Right ventricle myocardium superior (tissue), 1 donor: ENCODE data around the gene EIF3B. TPM values are rescaled to one million over a fixed set of nuclear protein-coding genes. Genes with fewer than 3 reads are reported as not detected.
A peak's percentile ranks its signal among the peaks of the same experiment; 100 is the strongest.
"Not testable (repeated sequence)": the region's sequence is repeated elsewhere in the genome, so short reads cannot be mapped to it uniquely, and the experiment has no call there.

Experiments used
- ATAC-seq: fragments of 200-7000 bp; cut with Tn5 transposase; one replicate; pipeline ENCODE4 v1.9.1; 2020; ENCODE audit warnings: mild to moderate bottlenecking; ENCODE audit not compliant: poor library complexity
- DNase-seq: peaks from one replicate; pipeline ENCODE4 v3.0.0-alpha.2; 2020
- intact Hi-C: fragments of 100-400 bp; cut with DNase I; formaldehyde crosslinking; loops from one replicate; pipeline ENCODE4 v1.11.2; 2022
- total RNA-seq: library from RNA; stranded (reverse); fragmentation: NEBNext Ultra II Directional; extraction: Animal tissue kit (Norgen Biotek cat#: 25700); gene quantifications from one replicate; pipeline ENCODE4 v1.2.1, GENCODE V29; 2021
- donor health status: DM: no; HTN: yes; CAD: no; lungs with severe emphysema.

Gene EIF3B
- total RNA-seq, 1 donor from 2014 or later: 68.0 TPM

DNA sequence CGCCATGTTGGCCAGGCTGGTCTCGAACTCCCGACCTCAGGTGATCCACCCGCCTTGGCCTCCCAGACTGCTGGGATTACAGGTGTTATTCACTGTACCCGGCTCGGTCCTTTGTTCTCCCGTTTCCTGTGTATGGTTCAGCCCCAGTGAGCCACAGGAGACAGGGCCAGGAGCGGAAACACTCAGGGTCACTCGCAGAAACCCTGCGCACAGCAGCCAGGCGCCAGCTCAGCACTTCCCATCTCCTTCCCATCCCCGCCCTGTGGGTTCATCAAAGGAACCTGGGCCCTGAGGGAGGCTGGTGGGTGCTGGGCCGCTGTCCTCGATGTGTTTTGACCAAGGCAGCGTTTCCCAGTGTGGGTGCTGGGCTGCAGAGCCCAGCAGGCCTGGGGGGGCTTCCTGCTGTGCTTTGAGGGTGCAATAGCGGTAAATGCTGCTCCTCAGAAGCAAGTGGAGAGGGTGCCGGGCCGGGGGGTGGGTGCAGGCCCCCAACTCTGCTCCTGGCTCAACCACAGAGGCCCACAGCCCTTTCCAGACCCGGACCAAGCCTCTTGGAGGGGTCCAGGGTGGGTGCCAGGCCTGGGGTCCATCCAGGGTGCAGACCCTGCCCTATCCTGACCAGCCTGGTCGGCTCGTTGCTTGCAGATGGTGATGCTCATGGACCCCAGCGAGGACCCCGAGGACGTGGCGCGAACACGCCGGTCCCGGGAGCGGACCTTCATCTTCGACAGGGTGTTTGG is 33.4 kb downstream of the EIF3B start:
- peak; percentile 42 for ATAC-seq
- intact Hi-C loops: no loop called here
- DNase-seq: peak; percentile 68

DNA sequence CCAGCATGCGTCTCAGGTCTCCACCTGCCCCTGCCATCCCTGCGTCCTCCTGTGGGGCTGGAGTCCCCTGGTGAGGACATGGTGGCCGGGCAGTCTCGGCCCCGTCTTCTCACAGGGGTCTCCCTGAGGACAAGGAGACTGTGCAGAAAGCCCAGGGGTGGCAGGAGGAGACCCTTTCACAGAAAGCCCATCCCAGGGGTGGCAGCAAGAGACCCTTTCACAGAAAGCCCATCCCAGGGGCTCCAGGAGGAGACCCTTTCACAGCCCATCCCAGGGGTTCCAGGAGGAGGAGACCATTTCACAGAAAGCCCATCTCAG is 34.0 kb downstream of the EIF3B start:
- ATAC-seq: no peak
- intact Hi-C loops: no loop called here
- no peak for DNase-seq

DNA sequence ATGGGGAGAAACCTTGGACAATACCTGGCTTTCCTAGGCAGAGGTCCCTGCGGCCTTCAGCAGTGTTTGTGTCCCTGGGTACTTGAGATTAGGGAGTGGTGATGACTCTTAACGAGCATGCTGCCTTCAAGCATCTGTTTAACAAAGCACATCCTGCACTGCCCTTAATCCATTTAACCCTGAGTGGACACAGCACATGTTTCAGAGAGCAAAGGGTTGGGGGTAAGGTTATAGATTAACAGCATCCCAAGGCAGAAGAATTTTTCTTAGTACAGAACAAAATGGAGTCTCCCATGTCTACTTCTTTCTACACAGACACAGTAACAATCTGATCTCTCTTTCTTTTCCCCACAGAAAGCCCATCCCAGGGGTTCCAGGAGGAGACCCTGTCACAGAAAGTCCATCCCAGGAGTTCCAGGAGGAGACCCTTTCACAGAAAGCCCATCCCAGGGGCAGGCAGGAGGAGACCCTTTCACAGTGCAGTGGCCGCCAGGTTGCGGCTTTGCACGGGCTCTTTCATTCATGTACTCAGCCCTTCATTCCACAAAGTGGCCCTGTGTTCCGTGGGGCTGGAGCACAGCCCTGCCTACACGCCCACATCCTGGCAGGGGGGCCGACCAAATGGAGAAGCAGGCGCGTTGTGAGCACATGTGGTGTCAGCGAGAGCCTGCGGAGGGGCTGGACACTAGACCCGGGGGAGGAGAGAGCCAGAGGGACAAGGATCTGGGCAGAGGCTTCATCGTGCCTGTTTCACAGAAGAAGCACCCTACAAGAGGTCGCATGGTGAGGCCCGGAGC is 35.6 kb downstream of the EIF3B start:
- intact Hi-C loops: not testable (repeated sequence)
- peak; percentile 71 for DNase-seq
- peak; percentile 62 for ATAC-seq

DNA sequence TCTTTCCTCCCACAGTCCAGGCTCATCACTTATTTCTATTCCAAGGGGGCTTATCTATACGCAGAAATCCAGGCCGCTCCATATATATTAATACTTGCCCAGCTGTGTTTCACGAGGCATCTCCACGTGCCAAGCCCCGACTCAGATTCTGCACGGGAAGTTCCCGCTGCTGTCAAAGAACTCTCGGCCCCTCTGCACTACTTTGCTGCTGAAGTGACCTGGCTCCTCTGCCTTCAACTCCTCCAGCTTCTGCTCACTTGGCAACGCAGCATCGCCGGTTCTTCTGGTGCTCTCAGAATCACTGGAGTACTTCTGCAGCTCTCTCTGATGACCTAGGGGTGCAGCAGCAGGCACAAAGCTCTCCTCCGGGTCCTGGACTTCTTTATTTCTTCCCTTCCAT is 39.1 kb downstream of the EIF3B start:
- intact Hi-C loops: no loop called here
- ATAC-seq (no peak), DNase-seq (peak; percentile 38)

DNA sequence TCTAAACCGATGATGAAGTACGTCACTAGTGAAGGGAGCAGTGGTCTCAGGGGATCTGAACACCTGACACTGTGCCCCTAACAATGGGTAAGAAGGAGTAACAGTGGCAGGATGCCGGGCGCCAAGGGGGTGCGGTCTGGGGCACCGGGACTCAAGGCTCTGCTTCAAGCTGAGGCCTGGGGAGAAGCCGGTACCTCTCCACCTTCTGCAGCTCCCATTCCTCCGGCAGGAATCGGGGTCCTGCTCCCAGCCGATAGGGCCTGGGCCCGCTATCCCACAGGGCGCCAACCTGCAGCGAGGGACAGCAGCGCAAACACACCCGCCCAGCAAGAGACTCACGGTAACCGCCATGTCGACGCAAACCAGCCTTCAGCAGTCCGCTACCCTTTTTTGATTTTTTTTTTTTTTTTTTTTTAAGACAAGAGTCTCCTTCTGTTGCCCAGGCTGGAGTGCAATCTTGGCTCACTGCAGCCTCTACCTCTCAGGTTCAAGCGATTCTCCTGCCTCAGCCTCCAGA is 40.0 kb downstream of the EIF3B start:
- DNase-seq: no peak
- intact Hi-C loops: no loop called here

DNA sequence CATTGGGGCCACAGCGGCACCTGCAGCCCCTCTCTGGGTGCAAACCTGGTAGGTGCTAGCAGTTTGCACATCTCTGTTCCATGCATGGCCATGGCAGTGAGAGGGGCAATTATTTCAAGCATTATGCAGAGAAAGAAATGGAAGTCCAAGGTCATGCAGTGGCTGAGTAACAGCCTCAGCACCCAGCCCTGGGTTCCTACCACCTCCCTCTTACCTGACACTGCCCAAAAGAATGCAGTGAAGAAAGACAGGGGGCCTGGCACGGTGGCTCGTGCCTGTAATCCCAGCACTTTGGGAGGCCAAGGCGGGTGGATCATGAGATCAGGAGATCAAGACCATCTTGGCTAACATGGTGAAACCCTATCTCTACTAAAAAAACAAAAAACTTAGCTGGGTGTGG is 43.9 kb downstream of the EIF3B start:
- DNase-seq: no peak
- no peak for ATAC-seq
- intact Hi-C loops: no loop called here

More for the DNA sequence above, 40.0 kb downstream of the EIF3B start:
- ATAC-seq: no peak

DNA sequence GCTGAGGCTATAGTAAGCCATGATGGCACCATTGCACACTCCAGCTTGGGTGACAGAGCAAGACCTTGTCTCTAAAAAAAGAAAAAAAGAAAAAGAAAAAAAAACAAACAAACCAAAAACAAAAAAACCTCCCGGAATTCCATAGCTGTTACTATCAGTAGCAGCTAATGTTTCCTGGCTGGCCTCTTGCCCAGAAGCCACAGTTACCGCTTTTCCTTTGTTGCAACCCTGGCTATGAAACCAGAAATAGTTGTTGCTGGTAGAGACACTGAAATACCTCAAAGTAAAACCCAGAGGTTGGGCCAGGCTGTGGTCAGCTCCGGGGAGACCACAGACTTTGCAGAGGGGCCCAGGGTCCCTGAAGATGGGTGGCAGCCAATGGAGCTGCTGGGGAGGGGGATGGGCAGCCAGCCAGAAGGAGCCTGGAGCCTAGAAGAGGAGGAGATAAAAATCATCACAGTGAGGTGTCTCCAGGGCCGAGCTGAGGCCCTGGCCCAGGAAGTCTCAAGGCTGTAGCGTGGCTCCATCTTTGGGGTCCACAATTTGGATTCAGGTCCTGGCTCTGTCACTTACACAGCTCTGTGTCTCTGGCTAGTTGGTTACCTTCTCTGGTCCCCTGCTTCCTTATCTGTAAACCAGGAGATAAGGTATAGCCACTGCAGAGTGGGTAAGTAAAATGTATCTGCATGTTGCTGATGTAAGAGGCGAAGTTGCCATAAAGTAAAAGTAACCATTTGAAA is 45.4 kb downstream of the EIF3B start:
- DNase-seq: peak; percentile 80
- ATAC-seq: no peak
- intact Hi-C loops: no loop called here

DNA sequence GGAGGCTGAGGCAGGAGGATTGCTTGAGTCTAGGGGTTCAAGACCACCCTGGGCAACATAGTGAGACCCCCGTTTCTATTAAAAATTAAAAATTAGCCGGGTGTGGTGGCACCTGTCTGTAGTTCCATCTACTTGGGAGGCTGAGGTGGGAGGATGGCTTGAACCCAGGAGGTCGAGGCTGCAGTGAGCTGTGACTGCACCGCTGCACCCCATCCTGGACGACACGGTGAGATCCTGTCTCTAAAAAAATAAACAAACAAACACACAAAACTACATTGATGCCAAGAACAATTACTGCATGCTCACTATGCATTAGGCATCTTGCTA is 48.0 kb downstream of the EIF3B start:
- intact Hi-C loops: no loop called here
- DNase-seq: no peak

DNA sequence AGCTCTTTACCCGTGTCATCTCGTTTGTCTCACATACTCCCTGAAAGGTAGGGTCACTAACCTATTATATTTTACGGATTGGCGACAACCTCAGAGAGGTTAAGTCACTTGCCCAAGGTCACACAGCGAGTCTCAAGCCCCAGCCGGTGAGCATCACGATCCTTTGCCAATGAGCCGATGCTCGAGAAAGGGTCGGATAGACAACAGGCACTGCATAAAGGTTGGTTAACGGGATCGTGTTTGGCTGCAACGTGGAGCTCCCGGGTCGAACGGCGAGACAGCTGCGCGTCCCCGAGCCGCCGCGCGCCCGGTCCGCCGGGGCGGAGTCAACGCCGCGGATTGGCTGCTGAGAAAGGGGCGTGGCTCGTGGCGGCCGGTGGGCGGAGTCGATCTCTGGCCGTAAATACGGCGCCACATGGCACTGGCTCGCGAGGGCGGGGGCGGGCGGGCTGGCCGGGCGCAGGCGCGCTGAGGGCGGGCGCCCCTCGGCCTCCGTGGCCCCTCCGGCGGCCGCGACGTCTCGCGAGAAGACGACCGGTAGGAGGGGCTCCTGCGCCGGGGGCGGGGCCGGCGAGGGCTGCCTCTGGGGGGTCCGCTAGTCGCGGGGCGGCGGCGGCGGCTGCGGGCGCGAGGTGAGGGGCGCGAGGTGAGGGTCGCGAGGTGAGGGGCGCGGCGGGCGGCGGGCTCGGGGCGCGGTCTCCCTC is 48.5 kb downstream of the EIF3B start, which contains the start of gene CHST12:
TSS of gene CHST12 (plus strand) at position 598 of the 704 bp plus-strand sequence. CDS start 29,029 bp downstream, outside the sequence.
- DNase-seq: peak; percentile 97
- intact Hi-C loops: no loop called here
- ATAC-seq: peak; percentile 91

More for the DNA sequence above, 48.0 kb downstream of the EIF3B start:
- no peak for ATAC-seq

DNA sequence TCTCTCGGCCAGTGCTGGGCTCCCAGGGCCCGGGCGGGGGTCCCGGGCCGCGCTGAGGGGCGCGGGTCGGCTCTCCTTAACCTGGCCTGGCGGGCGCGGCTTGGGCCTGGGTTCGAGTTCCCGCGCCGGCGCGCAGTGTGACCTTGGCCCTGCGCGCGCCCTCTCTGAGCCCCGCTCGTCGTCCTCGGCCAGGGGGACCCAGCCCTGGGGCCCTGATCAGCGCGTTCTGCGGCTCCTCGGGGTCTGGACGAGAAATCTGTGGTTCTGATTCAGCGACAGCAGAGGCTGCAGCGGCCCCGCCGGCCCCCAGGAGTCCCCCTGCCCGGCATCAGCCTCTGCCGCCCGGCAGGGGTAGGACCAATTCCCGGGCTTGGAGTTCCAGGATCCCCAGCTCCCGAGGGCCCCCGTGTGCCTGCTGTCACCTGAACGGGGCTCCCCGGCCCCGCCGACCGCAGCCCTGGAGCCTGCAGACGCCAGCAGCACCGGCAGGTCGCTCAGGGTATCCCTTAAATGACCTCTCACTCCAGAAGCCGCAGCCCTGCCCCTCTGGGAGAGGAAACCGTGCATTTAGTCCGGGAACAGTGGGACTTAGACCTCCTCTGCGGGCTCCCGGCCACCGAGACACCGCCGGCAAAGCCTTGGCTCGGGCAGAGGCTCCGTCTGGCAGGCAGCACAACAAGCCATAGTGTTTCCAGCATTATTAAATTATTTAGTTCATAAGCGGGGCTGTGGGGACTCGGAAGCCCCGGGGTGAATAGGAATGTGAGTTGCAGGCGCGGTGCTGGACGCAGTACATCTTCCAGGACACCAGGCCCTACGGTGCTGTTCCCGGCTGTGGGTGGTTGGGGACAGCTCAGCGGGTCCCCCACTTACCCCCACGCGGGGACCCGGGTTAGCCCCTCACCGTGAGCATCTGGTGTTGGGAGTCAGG is 49.4 kb downstream of the EIF3B start:
- intact Hi-C loops: no loop called here
- peak; percentile 29 for ATAC-seq
- peak; percentile 64 for DNase-seq

DNA sequence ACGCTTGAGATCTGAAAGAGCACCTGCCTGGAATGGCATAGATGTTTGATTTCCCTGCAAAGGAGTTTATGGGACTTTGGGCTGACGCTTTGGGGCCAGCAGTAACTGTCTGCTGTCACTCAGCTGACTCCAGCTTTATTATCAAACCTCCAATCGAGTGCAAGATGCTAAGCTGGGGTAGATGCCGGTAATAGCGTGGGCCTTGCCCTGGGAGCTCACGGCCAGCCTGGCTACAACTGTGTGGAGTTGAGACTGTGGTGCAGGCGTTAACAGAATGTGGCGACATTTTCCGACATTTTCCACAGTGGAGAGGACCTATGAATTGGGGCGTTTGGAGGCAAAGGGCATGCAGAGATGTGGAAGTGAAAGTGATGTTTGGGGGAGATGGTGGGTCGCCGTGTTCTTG is 50.1 kb downstream of the EIF3B start:
- intact Hi-C loops: no loop called here
- DNase-seq: no peak

DNA sequence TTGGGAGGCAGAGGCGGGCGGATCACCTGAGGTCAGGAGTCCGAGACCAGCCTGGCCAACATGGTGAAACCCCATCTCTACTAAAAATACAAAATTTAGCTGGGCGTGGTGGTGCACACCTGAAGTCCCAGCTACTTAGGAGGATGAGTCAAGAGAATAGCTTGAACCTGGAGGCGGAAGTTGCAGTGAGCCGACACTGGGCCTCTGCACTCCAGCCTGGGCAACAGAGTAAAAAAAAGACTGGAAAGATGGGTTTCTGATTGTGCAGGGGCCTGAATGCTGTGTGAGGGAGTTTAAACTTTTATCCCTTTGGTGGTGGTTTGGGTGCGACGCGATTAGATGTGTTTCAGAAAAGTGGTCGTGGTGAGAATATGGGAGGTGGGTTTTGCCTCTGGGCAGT is 50.6 kb downstream of the EIF3B start:
- ATAC-seq (no peak), DNase-seq (no peak)
- intact Hi-C loops: no loop called here

More for the DNA sequence above, 50.1 kb downstream of the EIF3B start:
- no peak for ATAC-seq

DNA sequence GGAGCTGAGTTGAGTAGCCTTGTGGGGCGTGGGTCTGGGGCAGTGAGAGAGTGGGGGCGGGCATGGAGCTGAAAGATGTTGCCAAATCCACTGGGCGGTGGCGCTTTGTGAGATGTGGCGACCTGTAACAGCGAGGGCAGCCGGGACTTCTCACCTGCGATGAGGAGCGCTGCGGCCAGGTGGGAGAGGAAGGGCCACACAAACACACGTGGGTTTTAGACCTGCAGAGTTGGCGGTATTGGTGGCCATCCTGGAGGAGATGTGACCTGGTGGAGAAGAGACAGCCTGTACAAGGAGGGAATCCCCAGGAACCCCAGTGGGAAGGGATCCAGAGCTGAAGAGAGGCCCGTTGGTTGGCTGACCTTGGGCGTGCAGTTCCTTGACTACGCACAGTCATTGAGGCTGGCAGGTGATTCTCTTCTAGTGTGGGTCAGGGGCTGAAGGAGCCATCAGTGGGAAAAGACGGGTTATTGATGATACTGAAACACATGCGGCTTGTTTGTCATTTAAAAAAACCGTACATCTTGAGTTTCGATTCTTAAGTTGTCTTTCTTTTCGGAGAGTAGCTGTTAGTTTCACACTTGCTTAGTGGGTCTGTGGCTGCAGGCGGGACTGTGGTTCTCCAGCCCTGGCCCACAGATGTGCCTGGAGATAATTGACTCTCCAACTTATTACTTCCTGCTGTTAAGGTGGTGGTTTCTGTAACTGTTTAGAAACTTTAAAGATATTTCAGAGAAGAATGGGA is 51.1 kb downstream of the EIF3B start:
- DNase-seq: no peak
- no peak for ATAC-seq
- intact Hi-C loops: no loop called here

DNA sequence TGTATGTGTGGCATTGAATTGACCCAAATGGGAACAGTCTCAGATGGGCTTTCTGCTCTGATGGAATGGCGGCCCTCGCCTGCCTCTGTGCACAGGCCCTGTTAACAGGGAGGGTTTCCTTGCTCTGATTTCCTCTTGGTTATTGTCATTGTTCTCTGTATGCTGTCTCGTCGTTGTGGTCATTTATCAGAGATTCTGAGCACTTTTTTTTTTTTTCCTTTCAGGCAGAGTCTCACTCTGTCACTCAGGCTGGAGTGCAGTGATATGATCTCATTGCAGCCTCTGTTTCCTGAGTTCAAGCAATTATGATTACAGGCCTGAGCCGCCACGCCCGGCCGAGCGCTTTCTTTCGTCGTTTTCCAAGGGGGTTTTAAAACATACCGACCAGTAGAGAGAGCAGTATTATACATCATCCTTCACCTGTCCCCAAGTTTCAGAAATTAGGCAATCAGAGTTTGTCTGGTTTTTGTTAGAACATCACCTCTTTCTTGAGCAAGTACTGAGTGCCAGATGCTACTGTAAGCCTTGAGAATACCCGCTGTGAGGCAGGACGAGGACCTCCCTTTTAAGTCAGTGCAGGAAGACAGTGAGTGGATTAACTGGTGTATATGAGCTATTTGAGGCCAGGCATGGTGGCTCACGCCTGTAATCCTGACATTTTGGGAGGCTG is 55.3 kb downstream of the EIF3B start:
- no peak for DNase-seq
- intact Hi-C loops: no loop called here
- peak; percentile 43 for ATAC-seq

DNA sequence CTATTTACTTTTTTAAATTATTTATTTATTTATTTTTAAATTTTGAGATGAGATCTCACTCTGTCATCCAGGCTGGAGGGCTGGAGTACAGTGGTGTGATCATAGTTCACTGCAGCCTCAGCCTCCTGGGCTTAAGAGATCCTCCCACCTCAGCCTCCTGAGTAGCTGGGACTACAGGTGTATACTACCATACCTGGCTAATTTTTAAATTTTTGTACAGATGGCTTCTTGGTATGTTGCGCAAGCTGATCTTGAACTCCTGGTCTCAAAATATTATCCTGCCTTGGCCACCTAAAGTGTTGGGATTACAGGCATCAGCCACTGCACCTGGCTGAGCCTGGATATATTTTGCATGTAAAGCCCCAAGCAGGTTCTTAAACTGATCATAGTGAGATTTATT is 56.4 kb downstream of the EIF3B start:
- intact Hi-C loops: no loop called here
- DNase-seq: no peak
- no peak for ATAC-seq

DNA sequence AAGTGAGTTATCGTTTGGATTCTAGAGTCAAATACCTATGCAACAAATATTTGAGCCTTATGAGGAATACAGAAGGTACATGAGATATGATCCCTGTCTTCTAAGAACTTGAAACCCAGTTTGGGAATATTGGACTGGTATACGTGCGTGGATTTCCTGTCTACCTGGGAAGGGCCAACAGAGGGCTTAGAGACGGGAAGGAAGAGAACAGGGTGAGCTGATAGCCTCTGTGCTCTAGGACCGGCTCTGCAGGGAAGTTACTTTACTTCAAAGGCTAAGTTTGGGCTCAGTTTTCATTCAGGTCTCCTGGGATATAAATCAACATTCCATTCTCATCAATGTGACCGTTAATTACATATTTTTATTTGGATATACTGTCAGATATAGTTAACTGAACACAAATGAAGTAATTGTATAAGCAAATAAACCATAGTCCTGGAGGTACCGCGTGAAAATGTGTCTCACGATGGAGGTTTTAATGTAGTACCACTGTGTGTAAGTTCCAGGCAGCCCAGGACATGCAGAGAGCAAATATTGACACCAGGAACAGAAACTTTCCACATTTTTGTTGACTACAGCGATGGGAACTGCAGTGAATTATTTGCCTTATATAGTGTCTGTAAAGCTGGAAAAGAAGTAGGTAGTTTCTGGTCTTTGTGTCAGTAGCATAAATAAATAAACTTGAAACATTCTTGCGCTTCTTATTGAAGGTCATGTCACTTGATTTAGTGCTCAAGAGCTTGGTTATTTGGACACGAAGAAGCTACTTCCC is 57.4 kb downstream of the EIF3B start:
- peak; percentile 39 for ATAC-seq
- intact Hi-C loops: no loop called here
- peak; percentile 3 for DNase-seq
